ENCODE results near the gene SHROOM2. TPM values are rescaled to one million over a fixed set of nuclear protein-coding genes. Genes with fewer than 3 reads are reported as not detected.
"Not testable (repeated sequence)": the region's sequence is repeated elsewhere in the genome, so short reads cannot be mapped to it uniquely, and the experiment has no call there.

The SHROOM2 gene
- total RNA-seq, 1 experiment from 2014 or later: not detected

DNA sequence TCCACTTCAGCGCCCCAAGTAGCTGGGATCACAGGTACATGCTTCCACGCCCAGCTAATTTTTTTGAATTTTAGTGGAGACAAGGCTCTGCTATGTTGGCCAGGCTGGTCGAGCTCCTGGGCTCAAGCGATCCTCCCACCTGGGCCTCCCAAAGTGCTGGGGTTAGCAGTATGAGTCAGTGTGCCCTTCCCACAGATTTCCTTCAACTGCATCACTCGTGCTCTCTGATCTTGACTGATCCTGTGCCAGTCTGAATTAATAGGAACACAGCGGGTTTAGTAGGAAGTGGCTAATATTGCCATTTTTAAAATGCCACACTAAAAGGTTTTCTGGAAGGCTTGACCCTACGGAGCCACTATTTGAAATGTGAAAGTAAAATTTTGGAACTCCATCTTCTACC lies 4.3 kb upstream of the SHROOM2 start:
- DNase-seq (ENCODE audit: low spot score): no peak

DNA sequence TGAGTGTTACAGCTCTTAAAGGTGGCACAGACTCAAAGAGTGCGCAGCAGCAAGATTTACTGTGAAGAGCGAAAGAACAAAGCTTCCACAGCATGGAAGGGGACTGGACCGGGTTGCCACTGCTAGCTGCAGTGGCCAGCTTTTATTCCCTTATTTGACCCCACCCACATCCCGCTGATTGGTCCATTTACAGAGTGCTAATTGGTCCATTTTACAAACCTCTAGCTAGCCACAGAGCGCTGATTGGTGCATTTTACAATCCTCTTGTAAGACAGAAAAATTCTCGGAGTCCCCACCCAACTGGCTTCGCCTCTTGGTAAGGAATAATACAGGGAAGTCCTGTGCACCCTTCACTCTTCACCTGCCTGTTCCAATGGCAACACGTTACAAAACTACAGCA lies 1.9 kb upstream of the SHROOM2 start:
- DNase-seq (ENCODE audit: low spot score): no peak

GRCh38 chrX:9785254-9785943 lies 830 bp upstream of the SHROOM2 start:
- no peak for DNase-seq (ENCODE audit: low spot score)

DNA sequence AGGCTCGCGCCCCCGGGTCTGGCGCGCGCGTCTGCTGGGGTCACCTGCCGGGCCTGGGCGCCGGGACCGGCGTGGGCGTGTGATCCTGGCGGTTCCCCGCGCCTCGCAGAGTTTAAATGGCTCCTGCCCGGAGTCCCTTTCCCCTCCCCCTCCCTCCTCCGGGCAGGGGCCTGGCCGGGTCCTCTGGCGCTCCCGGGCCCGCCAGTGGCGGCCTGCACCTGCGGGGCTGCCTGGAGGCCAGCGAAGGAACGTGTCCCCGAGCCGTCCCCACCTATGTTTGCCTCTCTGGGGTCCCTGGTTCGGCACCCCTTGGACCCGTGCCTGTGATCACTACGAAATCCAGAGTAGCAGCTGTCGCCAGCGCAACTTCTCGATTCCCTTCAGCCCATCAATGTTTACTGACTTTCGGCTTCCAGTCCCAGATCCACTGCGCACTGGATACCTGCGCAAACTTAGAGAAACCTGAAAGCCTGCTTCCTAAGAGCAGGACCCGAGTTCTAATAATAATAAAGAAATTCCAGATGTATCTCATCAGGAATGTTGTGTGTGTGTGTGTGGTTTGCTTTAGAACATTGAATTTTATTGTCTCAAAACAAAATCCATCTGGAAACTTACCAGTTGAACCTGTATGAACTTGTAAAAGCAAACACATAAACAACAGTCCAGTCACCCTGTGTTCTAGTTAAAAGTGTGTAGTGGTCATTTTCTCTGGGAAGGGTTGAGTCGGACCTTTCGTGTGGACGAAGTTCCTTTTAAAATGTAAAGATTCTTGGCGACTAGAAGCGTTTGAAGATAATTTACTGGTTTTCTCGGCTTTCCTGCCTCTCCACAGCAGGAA lies 788 bp downstream of the SHROOM2 start:
- DNase-seq (ENCODE audit: low spot score): no peak

- peak; percentile 0 for DNase-seq (ENCODE audit: low spot score)
Observed at GRCh38 chrX:9788911-9789310, 2.7 kb downstream of the SHROOM2 start.

DNA sequence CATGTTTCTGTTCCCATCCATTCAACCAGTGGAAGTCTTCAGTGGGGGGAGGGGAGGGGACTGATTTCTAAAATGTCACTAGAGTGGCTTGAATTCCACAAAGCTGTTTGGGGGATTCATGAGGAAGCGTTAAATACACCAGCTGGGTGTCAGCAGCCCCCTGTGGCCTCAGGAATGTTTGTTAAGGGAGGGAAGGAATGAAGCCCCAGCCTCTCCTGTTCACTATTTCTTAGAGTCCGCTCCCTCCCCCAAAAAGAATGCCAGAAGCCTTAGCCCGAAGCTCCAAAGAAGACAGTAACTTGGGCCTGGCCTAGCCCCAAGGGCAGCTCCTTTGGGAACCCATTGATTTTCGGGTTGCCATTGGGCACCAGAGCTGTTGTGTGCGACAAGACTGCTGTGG lies 3.3 kb downstream of the SHROOM2 start:
- DNase-seq (ENCODE audit: low spot score): no peak

DNA sequence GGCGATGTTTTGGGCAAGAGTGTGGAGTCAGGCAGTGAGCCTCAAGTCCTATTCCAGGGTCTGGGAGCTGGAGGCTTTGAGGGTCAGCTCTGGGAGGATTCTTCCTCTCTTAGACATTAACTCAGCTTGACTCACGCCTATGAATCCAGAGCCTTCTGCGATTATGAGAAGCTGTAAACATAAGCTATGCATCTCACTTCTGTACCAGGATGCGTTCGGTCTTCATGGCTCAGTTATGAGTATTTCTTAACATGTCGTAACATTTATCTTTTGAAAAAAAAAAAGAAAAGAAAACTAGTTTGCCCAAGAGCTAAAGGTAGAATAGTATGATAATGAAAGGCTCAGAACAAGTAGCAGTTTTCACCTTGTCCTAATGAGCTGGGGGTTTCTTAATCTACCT lies 4.6 kb downstream of the SHROOM2 start:
- no peak for DNase-seq (ENCODE audit: low spot score)

GRCh38 chrX:9794495-9794894 lies 8.3 kb downstream of the SHROOM2 start:
- no peak for DNase-seq (ENCODE audit: low spot score)

DNA sequence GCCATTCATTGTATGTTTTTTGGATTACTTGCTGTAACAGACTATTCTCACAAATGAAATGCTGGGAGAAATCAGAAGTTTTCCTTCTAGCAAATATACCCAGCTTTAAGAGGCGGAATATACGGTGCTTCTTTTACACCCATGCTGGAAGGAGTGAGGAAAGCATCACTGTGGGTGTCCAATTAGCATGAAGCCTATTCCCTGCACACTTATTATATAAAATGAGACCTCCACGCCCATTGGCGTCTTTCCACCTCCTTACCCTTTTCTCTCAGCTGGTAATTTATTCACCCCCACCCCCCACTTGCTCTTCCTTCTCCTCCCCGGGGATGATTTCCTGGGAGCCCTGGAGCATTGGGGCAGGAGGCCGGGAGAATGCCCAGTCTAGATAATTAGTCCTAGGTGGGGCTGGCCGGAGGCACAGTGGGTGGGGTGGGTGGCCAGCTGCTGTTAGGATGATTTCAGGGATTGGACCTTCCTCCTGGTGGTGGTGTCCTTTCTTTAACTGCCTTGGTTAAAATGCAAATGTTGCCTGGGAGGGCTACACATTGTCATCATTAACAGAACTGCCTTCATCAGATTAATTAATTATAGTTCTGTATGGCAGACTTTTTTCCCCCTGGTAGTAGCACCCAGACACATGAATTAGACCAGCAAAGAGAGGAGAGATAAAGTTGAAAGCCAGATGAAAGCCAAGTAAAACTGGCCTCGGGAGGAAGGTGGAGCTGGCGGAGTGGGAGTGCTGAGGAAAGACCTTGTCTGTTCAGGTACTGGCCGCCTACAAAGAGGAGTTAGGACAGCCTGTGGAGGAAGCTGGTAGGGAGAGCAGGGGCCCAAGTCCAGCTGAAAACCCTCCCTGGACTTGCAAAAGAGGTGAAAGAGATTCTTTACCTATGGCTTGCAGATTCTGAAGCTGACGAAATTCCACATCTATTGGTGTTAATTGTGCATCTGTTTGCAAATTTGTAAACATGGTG lies 11.4 kb downstream of the SHROOM2 start:
- DNase-seq (ENCODE audit: low spot score): no peak

- DNase-seq (ENCODE audit: low spot score): no peak
Observed at GRCh38 chrX:9802737-9803136, 16.5 kb downstream of the SHROOM2 start.

DNA sequence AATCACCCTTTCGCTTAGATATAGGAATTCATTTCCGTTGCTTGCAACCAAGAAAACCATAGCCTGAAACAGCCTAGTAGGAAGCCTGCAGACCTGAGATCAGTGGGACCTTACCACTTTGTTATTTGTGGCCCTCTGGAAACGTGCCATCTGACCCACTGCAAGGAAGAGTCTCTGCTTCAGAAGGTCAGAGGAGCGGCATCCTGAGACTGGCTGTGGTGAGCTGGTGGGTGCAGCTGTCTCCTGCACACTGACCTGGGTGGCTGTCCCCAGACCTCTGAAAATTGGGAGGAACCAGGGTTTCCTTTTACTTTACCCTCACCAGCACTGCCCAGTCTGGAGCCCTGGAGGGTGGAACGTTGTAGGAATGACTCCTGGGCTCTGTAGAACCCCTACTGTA lies 18.2 kb downstream of the SHROOM2 start:
- no peak for DNase-seq (ENCODE audit: low spot score)

- no peak for DNase-seq (ENCODE audit: low spot score)
Observed at GRCh38 chrX:9805956-9806355, 19.7 kb downstream of the SHROOM2 start.

DNA sequence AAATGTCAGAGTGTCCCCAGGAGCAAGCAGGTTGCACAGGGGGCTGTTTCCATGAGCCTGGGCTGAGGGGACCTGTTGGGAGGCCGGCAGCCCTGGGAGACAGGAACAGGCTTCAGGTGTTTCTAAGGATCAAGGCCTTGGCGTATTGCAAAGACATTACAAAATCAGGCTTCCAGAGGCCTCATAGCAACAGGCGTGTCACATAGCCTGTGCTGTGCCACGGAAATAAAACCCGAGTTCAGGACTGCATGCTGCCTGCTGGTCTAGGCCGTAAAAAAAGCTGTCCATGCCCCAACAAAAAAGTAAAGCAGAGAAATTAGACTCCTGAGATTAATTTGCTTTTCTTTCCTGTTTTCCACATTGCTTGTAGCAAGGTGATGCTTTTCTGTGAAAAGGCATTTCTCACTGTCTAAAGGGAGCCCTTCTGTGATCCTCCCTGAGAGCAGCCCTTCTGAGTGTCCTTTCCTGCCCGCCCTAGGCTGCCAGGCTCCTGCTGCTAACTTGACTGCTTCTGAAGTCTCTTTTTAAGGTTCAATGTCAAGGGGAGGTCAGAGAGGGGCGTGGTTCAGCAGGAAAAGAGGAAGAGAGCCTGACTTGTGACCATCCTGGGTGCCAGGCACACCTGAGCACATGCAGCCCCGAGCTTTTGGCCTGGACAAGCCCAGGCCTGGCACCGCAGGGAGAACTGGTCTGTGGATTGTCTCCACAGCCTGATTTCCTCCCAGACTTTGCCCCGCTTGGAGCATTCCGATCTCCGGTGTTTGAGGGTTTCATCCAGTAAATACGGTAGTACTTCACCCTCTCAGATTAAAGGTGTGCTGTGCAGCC lies 21.3 kb downstream of the SHROOM2 start:
- no peak for DNase-seq (ENCODE audit: low spot score)

- not testable (repeated sequence) for DNase-seq (ENCODE audit: low spot score)
Observed at GRCh38 chrX:9809876-9810275, 23.6 kb downstream of the SHROOM2 start.

DNA sequence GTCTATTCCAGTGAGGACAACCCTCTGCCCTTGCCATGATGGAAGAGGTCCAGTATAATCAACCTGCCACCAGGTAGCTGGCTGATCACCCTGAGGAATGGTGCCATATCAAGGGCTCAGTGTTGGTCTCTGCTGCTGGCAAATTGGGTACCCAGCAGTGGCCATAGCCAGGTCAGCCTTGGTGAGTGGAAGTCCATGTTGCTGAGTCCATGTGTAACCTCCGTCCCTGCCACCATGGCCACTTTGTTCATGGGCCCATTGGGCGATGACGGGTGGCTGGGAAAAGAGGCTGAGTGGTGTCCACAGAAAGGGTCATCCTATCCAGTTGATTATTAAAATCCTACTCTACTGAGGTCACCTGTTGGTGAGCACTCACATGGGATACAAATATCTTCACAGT lies 24.9 kb downstream of the SHROOM2 start:
- not testable (repeated sequence) for DNase-seq (ENCODE audit: low spot score)

GRCh38 chrX:9816084-9816700 lies 30.0 kb downstream of the SHROOM2 start:
- no peak for DNase-seq (ENCODE audit: low spot score)

DNA sequence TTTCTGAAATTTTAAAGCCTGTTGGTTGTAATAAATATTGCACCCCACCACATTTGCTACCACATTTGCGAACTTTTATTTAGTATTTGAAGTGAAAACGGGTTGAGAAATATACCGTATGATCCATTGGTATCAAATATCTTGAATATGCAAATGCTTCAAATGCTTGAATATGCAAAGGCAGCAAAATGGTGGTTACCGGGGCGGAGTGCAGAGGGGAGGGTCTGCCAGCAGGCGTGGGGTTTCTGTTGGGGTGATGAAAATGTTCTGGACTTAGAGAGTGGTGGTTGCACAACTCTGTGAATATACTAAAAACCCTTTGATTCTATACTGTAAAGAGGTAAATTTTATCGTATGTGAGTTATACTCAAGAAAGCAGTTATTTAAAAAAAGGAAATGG lies 35.3 kb downstream of the SHROOM2 start:
- no peak for DNase-seq (ENCODE audit: low spot score)

GRCh38 chrX:9824554-9824953 lies 38.3 kb downstream of the SHROOM2 start:
- no peak for DNase-seq (ENCODE audit: low spot score)

DNA sequence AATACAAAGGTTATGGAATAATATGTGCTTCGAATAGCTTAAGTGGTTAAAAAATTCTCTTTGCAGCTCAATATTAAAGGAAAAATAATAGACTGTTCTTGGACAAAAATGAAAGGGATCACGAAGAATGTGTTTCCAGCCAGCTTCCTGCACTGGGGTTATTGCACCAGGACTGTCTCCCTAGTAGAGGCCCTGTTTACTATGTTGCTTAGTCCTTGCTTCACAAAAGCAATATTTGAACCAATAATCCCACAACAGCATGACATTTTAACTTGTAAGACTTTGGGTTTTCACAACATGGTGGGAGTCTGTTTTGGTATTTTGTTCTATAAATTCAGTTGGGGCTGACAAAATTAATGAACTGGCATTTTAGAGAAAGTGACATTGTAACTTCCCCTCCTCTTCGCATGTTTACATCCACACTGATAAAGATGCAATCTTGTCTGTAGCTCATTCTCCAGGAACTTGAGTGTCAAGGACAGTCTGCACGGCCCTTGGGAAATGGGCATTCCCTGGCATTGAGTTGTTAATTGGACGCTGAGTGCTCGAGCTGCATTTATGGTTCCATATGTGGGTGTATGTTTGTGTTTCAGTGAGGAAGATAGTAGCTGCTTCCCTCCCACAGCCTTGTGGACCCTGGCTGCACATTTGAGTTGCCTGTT lies 39.0 kb downstream of the SHROOM2 start:
- DNase-seq (ENCODE audit: low spot score): no peak

DNA sequence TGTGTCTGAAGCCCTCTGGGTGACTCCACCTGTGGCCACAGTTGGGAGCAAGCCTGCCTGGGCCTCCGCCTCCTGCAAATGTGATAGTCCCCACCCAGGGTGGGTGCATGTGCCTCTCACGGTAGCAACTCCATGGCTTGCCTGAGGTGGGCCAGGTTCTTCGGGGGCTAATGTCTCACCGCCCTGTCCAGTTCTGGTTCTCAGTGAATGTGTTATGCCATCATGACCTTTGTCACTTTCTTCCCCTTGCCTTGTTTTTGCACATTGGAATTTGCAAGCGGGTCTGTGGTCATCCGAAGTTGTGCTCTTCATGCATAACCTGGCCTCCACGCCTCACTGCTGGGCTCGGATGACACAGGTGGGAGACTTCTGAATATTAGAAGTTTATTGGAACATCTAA lies 39.7 kb downstream of the SHROOM2 start:
- DNase-seq (ENCODE audit: low spot score): no peak
